ENCODE measurements around the gene TRIM23. TPM values are rescaled to one million over a fixed set of nuclear protein-coding genes. Genes with fewer than 3 reads are reported as not detected.

The TRIM23 gene
- total RNA-seq, 1 donor from 2014 or later = 8.5 TPM

GRCh38 chr5:65570598-65571226 lies 53.4 kb downstream of the TRIM23 start:
- ATAC-seq (no peak), DNase-seq (ENCODE audit: low spot score) (no peak)

GRCh38 chr5:65566505-65566904 lies 57.6 kb downstream of the TRIM23 start:
- DNase-seq (ENCODE audit: low spot score) (no peak), ATAC-seq (no peak)

- ATAC-seq = no peak
- DNase-seq (ENCODE audit: low spot score) = no peak
These were observed 60.4 kb downstream of the TRIM23 start for GRCh38 chr5:65563777-65564176.

- ATAC-seq (peak; percentile 99), DNase-seq (ENCODE audit: low spot score) (peak; percentile 95)
These were observed 61.1 kb downstream of the TRIM23 start, which contains the start of the genes CENPK and PPWD1 for GRCh38 chr5:65562731-65563701. CENPK (minus strand) TSS chr5:65563168; CDS start chr5:65554907, 8,261 bp downstream. PPWD1 (plus strand) TSS chr5:65563296; CDS start chr5:65563311, 15 bp downstream.

GRCh38 chr5:65556718-65557117 lies 67.4 kb downstream of the TRIM23 start:
- DNase-seq (ENCODE audit: low spot score) = no peak

GRCh38 chr5:65556181-65556580 lies 68.0 kb downstream of the TRIM23 start:
- no peak for ATAC-seq
- no peak for DNase-seq (ENCODE audit: low spot score)

More at GRCh38 chr5:65556718-65557117, 67.4 kb downstream of the TRIM23 start:
- ATAC-seq = no peak

- ATAC-seq (no peak), DNase-seq (ENCODE audit: low spot score) (no peak)
These were observed 68.8 kb downstream of the TRIM23 start for GRCh38 chr5:65555287-65555686.

GRCh38 chr5:65553941-65554340 lies 70.2 kb downstream of the TRIM23 start:
- DNase-seq (ENCODE audit: low spot score) = no peak
- ATAC-seq = no peak

GRCh38 chr5:65548281-65548680 lies 75.9 kb downstream of the TRIM23 start:
- no peak for DNase-seq (ENCODE audit: low spot score)
- ATAC-seq = no peak

- DNase-seq (ENCODE audit: low spot score) = no peak
These were observed 78.0 kb downstream of the TRIM23 start for GRCh38 chr5:65546141-65546540.

GRCh38 chr5:65544473-65544872 lies 79.7 kb downstream of the TRIM23 start:
- DNase-seq (ENCODE audit: low spot score) (no peak), ATAC-seq (no peak)

More at GRCh38 chr5:65546141-65546540, 78.0 kb downstream of the TRIM23 start:
- no peak for ATAC-seq

GRCh38 chr5:65539827-65540226 lies 84.3 kb downstream of the TRIM23 start:
- DNase-seq (ENCODE audit: low spot score) (no peak), ATAC-seq (no peak)

Other genes with a start within 250 kb of the TRIM23 start
- 0.30 TPM for gene ADAMTS6, start 142.4 kb downstream of the TRIM23 start, total RNA-seq
- 0.25 TPM for gene CENPK, start 61.2 kb downstream of the TRIM23 start, total RNA-seq
- 9.6 TPM for gene PPWD1, start 61.0 kb downstream of the TRIM23 start, total RNA-seq
- 0.55 TPM for gene SHLD3, start 694 bp upstream of the TRIM23 start, total RNA-seq
- gene TRAPPC13, start 694 bp upstream of the TRIM23 start, total RNA-seq = 7.5 TPM
- 3.0 TPM for gene SGTB, start 97.8 kb upstream of the TRIM23 start, total RNA-seq
- 47.1 TPM for gene NLN, start 97.9 kb upstream of the TRIM23 start, total RNA-seq

All from left lobe of liver (tissue), 2 donors.